Osteocyte (in vitro differentiated cells): ENCODE results near the gene WSCD1. TPM values are rescaled to one million over a fixed set of nuclear protein-coding genes. Genes with fewer than 3 reads are reported as not detected.
A peak's percentile ranks its signal among the peaks of the same experiment; 100 is the strongest.

Experiments
- DNase-seq: peaks from one replicate; pipeline ENCODE4 v3.0.0; 2021; ENCODE audit warnings: mixed read lengths; ENCODE audit not compliant: unreplicated experiment; ENCODE audit errors: extremely low spot score
- H3K27ac Mint-ChIP-seq: one replicate; pipeline ENCODE4 v1.8.0; 2021; ENCODE audit warnings: mild to moderate bottlenecking, mixed read lengths; ENCODE audit not compliant: unreplicated experiment
- H3K27me3 Mint-ChIP-seq: one replicate; pipeline ENCODE4 v1.8.0; 2021; ENCODE audit warnings: mixed read lengths; ENCODE audit not compliant: unreplicated experiment
- H3K36me3 Mint-ChIP-seq: one replicate; pipeline ENCODE4 v1.8.0; 2021; ENCODE audit warnings: mixed read lengths; ENCODE audit not compliant: unreplicated experiment
- H3K4me1 Mint-ChIP-seq: one replicate; pipeline ENCODE4 v1.8.0; 2021; ENCODE audit warnings: mixed read lengths; ENCODE audit not compliant: unreplicated experiment
- H3K4me3 Mint-ChIP-seq: one replicate; pipeline ENCODE4 v1.8.0; 2021; ENCODE audit warnings: mild to moderate bottlenecking, moderate library complexity, mixed read lengths; ENCODE audit not compliant: unreplicated experiment
- H3K9me3 Mint-ChIP-seq: one replicate; pipeline ENCODE4 v1.8.0; 2021; ENCODE audit warnings: mixed read lengths; ENCODE audit not compliant: unreplicated experiment
- CTCF ChIP-seq: fragments of 200-600 bp; sonication (generic); IDR thresholded peaks from 2 replicates; pipeline ENCODE4 v1.5.0; 2021; ENCODE audit warnings: antibody characterized with exemption, mild to moderate bottlenecking, moderate library complexity
- total RNA-seq: library from RNA; stranded (reverse); gene quantifications from 2 replicates; pipeline ENCODE4 v1.2.1, GENCODE V29; 2021

Gene WSCD1
- total RNA-seq, 1 donor from 2014 or later, result 3.8 TPM

GRCh38 chr17:6066183-6066948, 3.8 kb upstream of the WSCD1 start:
- no peak for TF ChIP-seq CTCF
- peaks cover 16% of the 10 kb centered on the region for H3K4me1 Mint-ChIP-seq
- H3K27me3 Mint-ChIP-seq, result peaks cover 39% of the 10 kb centered on the region
- no peak overlapping the region for H3K27ac Mint-ChIP-seq
- no peaks in the 10 kb centered on the region for H3K9me3 Mint-ChIP-seq
- no peaks in the 10 kb centered on the region for H3K36me3 Mint-ChIP-seq
- no peak for DNase-seq
- no peak overlapping the region for H3K4me3 Mint-ChIP-seq

DNA sequence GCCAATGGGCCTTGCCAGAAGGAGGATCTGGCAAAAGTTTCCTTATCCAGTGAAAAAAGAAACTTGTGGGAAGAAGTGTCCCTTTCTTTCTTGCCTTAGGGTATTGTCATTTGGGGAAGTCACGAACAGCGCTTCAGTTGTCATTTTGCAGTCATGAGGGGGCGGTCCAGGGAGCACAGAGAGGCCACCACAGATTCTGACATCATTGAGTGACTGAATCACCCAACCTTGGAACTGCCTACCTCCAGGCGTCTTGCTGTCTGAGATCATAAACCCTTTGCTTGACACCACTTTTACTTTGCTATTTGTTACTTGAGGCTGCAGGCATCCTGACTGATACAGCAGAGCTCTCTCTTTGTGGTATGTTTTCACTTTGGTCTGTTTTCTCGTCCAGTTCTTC, 3.1 kb upstream of the WSCD1 start:
- Mint-ChIP-seq H3K27ac (no peak overlapping the region), H3K4me3 (no peak overlapping the region), H3K27me3 (peaks cover 39% of the 10 kb centered on the region), H3K36me3 (no peaks in the 10 kb centered on the region), H3K4me1 (peaks cover 13% of the 10 kb centered on the region), H3K9me3 (no peaks in the 10 kb centered on the region)
- no peak for TF ChIP-seq CTCF
- no peak for DNase-seq

GRCh38 chr17:6070430-6070912, 292 bp downstream of the WSCD1 start:
- no peaks in the 10 kb centered on the region for H3K9me3 Mint-ChIP-seq
- H3K4me1 Mint-ChIP-seq, result peaks cover 13% of the 10 kb centered on the region
- H3K27me3 Mint-ChIP-seq, result peaks cover 25% of the 10 kb centered on the region
- no peak for TF ChIP-seq CTCF
- no peak overlapping the region for H3K4me3 Mint-ChIP-seq
- no peak overlapping the region for H3K27ac Mint-ChIP-seq
- no peaks in the 10 kb centered on the region for H3K36me3 Mint-ChIP-seq
- DNase-seq, result no peak

GRCh38 chr17:6070913-6071511, 833 bp downstream of the WSCD1 start:
- TF ChIP-seq CTCF, result no peak
- DNase-seq, result no peak

GRCh38 chr17:6071528-6072065, 1.4 kb downstream of the WSCD1 start:
- Mint-ChIP-seq H3K9me3 (no peaks in the 10 kb centered on the region), H3K4me1 (peaks cover 13% of the 10 kb centered on the region), H3K27me3 (peaks cover 21% of the 10 kb centered on the region), H3K36me3 (no peaks in the 10 kb centered on the region), H3K27ac (no peak overlapping the region), H3K4me3 (peak overlapping the region; percentile 69)
- DNase-seq, result no peak
- TF ChIP-seq CTCF, result no peak

More at GRCh38 chr17:6070913-6071511, 833 bp downstream of the WSCD1 start:
- H3K4me3 Mint-ChIP-seq, result peak overlapping the region; percentile 69
- no peaks in the 10 kb centered on the region for H3K9me3 Mint-ChIP-seq
- peaks cover 21% of the 10 kb centered on the region for H3K27me3 Mint-ChIP-seq
- no peaks in the 10 kb centered on the region for H3K36me3 Mint-ChIP-seq
- no peak overlapping the region for H3K27ac Mint-ChIP-seq
- peaks cover 13% of the 10 kb centered on the region for H3K4me1 Mint-ChIP-seq
